Esophagus muscularis mucosa (tissue), 4 donors: ENCODE results near the gene NUDT1. TPM values are rescaled to one million over a fixed set of nuclear protein-coding genes. Genes with fewer than 3 reads are reported as not detected.

ENCODE experiments used
- DNase-seq: peaks from one replicate; pipeline ENCODE4 v3.0.0-alpha.2; 2017; ENCODE audit errors: extremely low spot score
- H3K27ac ChIP-seq, 4 donors: fragments of 200-600 bp; sonication (generic); replicated peaks in 1 of 4; 1 replicate in 3 of 4; 2 replicates in 1 of 4; pipeline ENCODE4 v1.5.1; 2016 to 2019; ENCODE audit warnings: mild to moderate bottlenecking in 1 of 4
- H3K27me3 ChIP-seq, 4 donors: fragments of 200-600 bp; sonication (generic); one replicate each; pipeline versions ENCODE4 v1.5.1 to v1.6.0; 2016 to 2019
- H3K36me3 ChIP-seq, 4 donors: fragments of 200-600 bp; sonication (generic); one replicate each; pipeline ENCODE4 v1.5.1; 2016 to 2019
- H3K4me1 ChIP-seq, 4 donors: fragments of 200-600 bp; sonication (generic); one replicate each; pipeline ENCODE4 v1.5.1; 2016 to 2019
- H3K4me3 ChIP-seq, 4 donors: fragments of 200-600 bp; sonication (generic); 1 replicate in 2 of 4; 2 replicates in 2 of 4; pipeline ENCODE4 v1.5.1; 2016 to 2019; ENCODE audit warnings: mild to moderate bottlenecking in 4 of 4, moderate library complexity in 1 of 4
- H3K9me3 ChIP-seq, 4 donors: fragments of 200-600 bp; sonication (generic); 1 replicate in 3 of 4; 2 replicates in 1 of 4; pipeline ENCODE4 v1.5.1; 2016 to 2019
- CTCF ChIP-seq, 3 experiments: fragments of 200-600 bp in 2 of 3; fragments of 450-650 bp in 1 of 3; sonication (generic) in 2 of 3; IDR thresholded peaks; one replicate each; pipeline ENCODE4 v1.5.1; 2017 to 2019; ENCODE audit warnings: antibody characterized with exemption in 3 of 3, mild to moderate bottlenecking in 2 of 3, moderate library complexity in 1 of 3
- EP300 ChIP-seq: sonication (generic); formaldehyde crosslinking; IDR thresholded peaks from one replicate; pipeline ENCODE4 v1.6.1; 2017; ENCODE audit warnings: antibody characterized with exemption
- POLR2A ChIP-seq: fragments of 450-650 bp; IDR thresholded peaks from one replicate; pipeline ENCODE4 v1.6.1; 2017; ENCODE audit warnings: antibody characterized with exemption, moderate library complexity, mild to moderate bottlenecking, low read depth
- POLR2AphosphoS5 ChIP-seq, 2 donors: sonication (generic); formaldehyde crosslinking; IDR thresholded peaks; one replicate each; pipeline ENCODE4 v1.6.1; 2017; ENCODE audit warnings: antibody characterized with exemption in 2 of 2
- WGBS: methylation state at CpG from one replicate; pipeline ENCODE4 v1.1.5; 2018; 5-methylcytosine and 5-hydroxymethylcytosine counted together
- intact Hi-C: fragments of 100-400 bp; cut with DNase I; formaldehyde crosslinking; loops from one replicate; pipeline ENCODE4 v1.15.1; 2023
- total RNA-seq, 4 donors: library from RNA; depleted of rRNA; stranded (reverse); fragments of >200 nt; gene quantifications; one replicate each; pipeline versions ENCODE4 v1.1.0 to v1.2.1, GENCODE V29; 2016

Gene NUDT1
- total RNA-seq, 4 donors from 2014 or later, result 10.9 to 18.7 (median 18.0) TPM

- no peaks in the 10 kb centered on the region for H3K27me3 ChIP-seq
- no peaks in the 10 kb centered on the region for H3K9me3 ChIP-seq
- H3K4me3 ChIP-seq, result no peak overlapping the region
- 97% methylated on average over 9 of the region's 20 CpGs for WGBS
- DNase-seq, result no peak
- peaks cover 6 to 25% (median 16%) of the 10 kb centered on the region in 4 donors for H3K4me1 ChIP-seq
- H3K36me3 ChIP-seq, result no peaks in the 10 kb centered on the region
- H3K27ac ChIP-seq, result no peak overlapping the region
- intact Hi-C loops, result no loop called here
- no peak for TF ChIP-seq CTCF (IDR thresholded peaks at IDR 0.05)
- TF ChIP-seq EP300, result no peak
- no peak for TF ChIP-seq POLR2A
- TF ChIP-seq POLR2AphosphoS5 (IDR thresholded peaks at IDR 0.05), result no peak
Observed at GRCh38 chr7:2283074-2283473, 41.0 kb downstream of the NUDT1 start.

GRCh38 chr7:2287745-2288144 is 45.7 kb downstream of the NUDT1 start:
- intact Hi-C loops, result no loop called here
- no peaks in the 10 kb centered on the region for H3K9me3 ChIP-seq
- no peak overlapping the region for H3K4me3 ChIP-seq
- no peak for DNase-seq
- H3K27ac ChIP-seq, result no peak overlapping the region
- TF ChIP-seq CTCF (IDR thresholded peaks at IDR 0.05) (no peak), POLR2A (no peak), POLR2AphosphoS5 (IDR thresholded peaks at IDR 0.05) (no peak)
- 95% methylated on average over 8 of the region's 8 CpGs for WGBS
- H3K27me3 ChIP-seq, result no peaks in the 10 kb centered on the region
- H3K36me3 ChIP-seq, result no peaks in the 10 kb centered on the region
- peaks cover 0 to 5% (median 0%) of the 10 kb centered on the region in 4 donors for H3K4me1 ChIP-seq

- no peak for DNase-seq
- Histone ChIP-seq H3K4me1 (peaks cover 0 to 5% (median 0%) of the 10 kb centered on the region in 4 donors), H3K4me3 (no peak overlapping the region), H3K9me3 (no peaks in the 10 kb centered on the region), H3K36me3 (no peaks in the 10 kb centered on the region), H3K27ac (no peak overlapping the region), H3K27me3 (no peaks in the 10 kb centered on the region)
- intact Hi-C loops, result no loop called here
- WGBS, result 92% methylated on average over 8 of the region's 8 CpGs
- no peak for TF ChIP-seq POLR2A
- TF ChIP-seq POLR2AphosphoS5 (IDR thresholded peaks at IDR 0.05), result no peak
- TF ChIP-seq CTCF (IDR thresholded peaks at IDR 0.05), result no peak
- TF ChIP-seq EP300, result no peak
Observed at GRCh38 chr7:2288503-2288902, 46.5 kb downstream of the NUDT1 start.

GRCh38 chr7:2289111-2289586 is 47.1 kb downstream of the NUDT1 start:
- TF ChIP-seq EP300, result no peak
- no peak for TF ChIP-seq POLR2A
- TF ChIP-seq CTCF (IDR thresholded peaks at IDR 0.05), result no peak
- no peak for TF ChIP-seq POLR2AphosphoS5 (IDR thresholded peaks at IDR 0.05)
- Histone ChIP-seq H3K9me3 (no peaks in the 10 kb centered on the region), H3K4me1 (peaks cover 0 to 5% (median 0%) of the 10 kb centered on the region in 4 donors), H3K36me3 (no peaks in the 10 kb centered on the region), H3K4me3 (no peak overlapping the region), H3K27ac (no peak overlapping the region), H3K27me3 (no peaks in the 10 kb centered on the region)
- DNase-seq, result no peak
- intact Hi-C loops, result no loop called here
- WGBS, result 73% methylated on average over 20 of the region's 20 CpGs

- TF ChIP-seq CTCF (IDR thresholded peaks at IDR 0.05) (no peak), EP300 (no peak), POLR2AphosphoS5 (IDR thresholded peaks at IDR 0.05) (no peak), POLR2A (no peak)
- DNase-seq, result no peak
- no peaks in the 10 kb centered on the region for H3K36me3 ChIP-seq
- 80% methylated on average over 13 of the region's 13 CpGs for WGBS
- H3K4me1 ChIP-seq, result peaks cover 0 to 5% (median 0%) of the 10 kb centered on the region in 4 donors
- no peaks in the 10 kb centered on the region for H3K9me3 ChIP-seq
- H3K27me3 ChIP-seq, result no peaks in the 10 kb centered on the region
- intact Hi-C loops, result no loop called here
- no peak overlapping the region for H3K27ac ChIP-seq
- no peak overlapping the region for H3K4me3 ChIP-seq
Observed at GRCh38 chr7:2289621-2290020, 47.6 kb downstream of the NUDT1 start.
